ENCODE results near the gene LMCD1. TPM values are rescaled to one million over a fixed set of nuclear protein-coding genes. Genes with fewer than 3 reads are reported as not detected.
"Not testable (repeated sequence)": the region's sequence is repeated elsewhere in the genome, so short reads cannot be mapped to it uniquely, and the experiment has no call there.

The LMCD1 gene
- polyA plus RNA-seq, 3 donors, result 26.7 to 36.1 (median 31.8) TPM

GRCh38 chr3:8579096-8579495, 77.5 kb downstream of the LMCD1 start:
- DNase-seq, result no peak

- DNase-seq, result no peak
Measured at GRCh38 chr3:8579943-8580342, 78.3 kb downstream of the LMCD1 start.

GRCh38 chr3:8580434-8580833, 78.8 kb downstream of the LMCD1 start:
- not testable (repeated sequence) for DNase-seq

- DNase-seq, result no peak
Measured at GRCh38 chr3:8581373-8581772, 79.8 kb downstream of the LMCD1 start.

GRCh38 chr3:8581806-8582445, 80.3 kb downstream of the LMCD1 start:
- no peak for DNase-seq

GRCh38 chr3:8584661-8585060, 83.0 kb downstream of the LMCD1 start:
- no peak for DNase-seq

GRCh38 chr3:8589880-8590556, 88.4 kb downstream of the LMCD1 start:
- no peak for DNase-seq

- no peak for DNase-seq
Measured at GRCh38 chr3:8593021-8593827, 91.6 kb downstream of the LMCD1 start.

GRCh38 chr3:8595252-8595651, 93.6 kb downstream of the LMCD1 start:
- DNase-seq, result no peak

GRCh38 chr3:8595695-8596115, 94.1 kb downstream of the LMCD1 start:
- DNase-seq, result no peak

- DNase-seq, result no peak
Measured at GRCh38 chr3:8596321-8597218, 94.9 kb downstream of the LMCD1 start.

GRCh38 chr3:8597219-8597853, 95.7 kb downstream of the LMCD1 start:
- DNase-seq, result no peak

GRCh38 chr3:8599146-8599545, 97.5 kb downstream of the LMCD1 start:
- DNase-seq, result no peak

- DNase-seq, result no peak
Measured at GRCh38 chr3:8600457-8600856, 98.8 kb downstream of the LMCD1 start.

- no peak for DNase-seq
Measured at GRCh38 chr3:8603115-8603710, 101.6 kb downstream of the LMCD1 start.

GRCh38 chr3:8604006-8604405, 102.4 kb downstream of the LMCD1 start:
- no peak for DNase-seq

GRCh38 chr3:8604988-8605387, 103.4 kb downstream of the LMCD1 start:
- no peak for DNase-seq

GRCh38 chr3:8606701-8607231, 105.1 kb downstream of the LMCD1 start:
- no peak for DNase-seq

GRCh38 chr3:8607234-8608040, 105.8 kb downstream of the LMCD1 start:
- peak; percentile 66 for DNase-seq

All from renal pelvis (tissue), 4 donors.